ENCODE measurements around the gene DHRS12.

Gene DHRS12

GRCh38 chr13:51803422-51804294 is at the start of gene DHRS12:
TSS of gene DHRS12 (minus strand) at chr13:51804163. CDS start at chr13:51799659, 4,504 bp downstream.
- DNase-seq (ENCODE audit: low spot score), result peak; percentile 94

- peak; percentile 73 for DNase-seq (ENCODE audit: low spot score)
Observed at GRCh38 chr13:51849145-51850101, 45.5 kb upstream of the DHRS12 start.

- no peak for DNase-seq (ENCODE audit: low spot score)
Observed at GRCh38 chr13:51848674-51849073, 44.7 kb upstream of the DHRS12 start.

- no peak for DNase-seq (ENCODE audit: low spot score)
Observed at GRCh38 chr13:51846756-51847155, 42.8 kb upstream of the DHRS12 start.

GRCh38 chr13:51845574-51846318 is 41.8 kb upstream of the DHRS12 start:
- no peak for DNase-seq (ENCODE audit: low spot score)

- peak; percentile 92 for DNase-seq (ENCODE audit: low spot score)
Observed at GRCh38 chr13:51844862-51845573, 41.1 kb upstream of the DHRS12 start, which contains the start of gene TMEM272. TSS of gene TMEM272 (minus strand) at chr13:51845177. CDS start at chr13:51838530, 6,647 bp downstream.

- no peak for DNase-seq (ENCODE audit: low spot score)
Observed at GRCh38 chr13:51843529-51843928, 39.6 kb upstream of the DHRS12 start.

- no peak for DNase-seq (ENCODE audit: low spot score)
Observed at GRCh38 chr13:51841732-51842131, 37.8 kb upstream of the DHRS12 start.

- no peak for DNase-seq (ENCODE audit: low spot score)
Observed at GRCh38 chr13:51840917-51841316, 37.0 kb upstream of the DHRS12 start.

GRCh38 chr13:51839711-51840540 is 36.0 kb upstream of the DHRS12 start:
- DNase-seq (ENCODE audit: low spot score), result no peak

- no peak for DNase-seq (ENCODE audit: low spot score)
Observed at GRCh38 chr13:51838240-51838846, 34.4 kb upstream of the DHRS12 start.

GRCh38 chr13:51837016-51837415 is 33.1 kb upstream of the DHRS12 start:
- DNase-seq (ENCODE audit: low spot score), result no peak

GRCh38 chr13:51834581-51835171 is 30.7 kb upstream of the DHRS12 start:
- peak; percentile 55 for DNase-seq (ENCODE audit: low spot score)

GRCh38 chr13:51833980-51834379 is 30.0 kb upstream of the DHRS12 start:
- no peak for DNase-seq (ENCODE audit: low spot score)

GRCh38 chr13:51832471-51833152 is 28.6 kb upstream of the DHRS12 start:
- DNase-seq (ENCODE audit: low spot score), result peak; percentile 68

- DNase-seq (ENCODE audit: low spot score), result no peak
Observed at GRCh38 chr13:51831519-51831918, 27.6 kb upstream of the DHRS12 start.

- DNase-seq (ENCODE audit: low spot score), result peak; percentile 44
Observed at GRCh38 chr13:51829568-51829899, 25.6 kb upstream of the DHRS12 start.

GRCh38 chr13:51828730-51829567 is 25.0 kb upstream of the DHRS12 start:
- DNase-seq (ENCODE audit: low spot score), result no peak

Data from D341Med (cell line).